Measurements from ENCODE around the gene AGBL4.

DNA sequence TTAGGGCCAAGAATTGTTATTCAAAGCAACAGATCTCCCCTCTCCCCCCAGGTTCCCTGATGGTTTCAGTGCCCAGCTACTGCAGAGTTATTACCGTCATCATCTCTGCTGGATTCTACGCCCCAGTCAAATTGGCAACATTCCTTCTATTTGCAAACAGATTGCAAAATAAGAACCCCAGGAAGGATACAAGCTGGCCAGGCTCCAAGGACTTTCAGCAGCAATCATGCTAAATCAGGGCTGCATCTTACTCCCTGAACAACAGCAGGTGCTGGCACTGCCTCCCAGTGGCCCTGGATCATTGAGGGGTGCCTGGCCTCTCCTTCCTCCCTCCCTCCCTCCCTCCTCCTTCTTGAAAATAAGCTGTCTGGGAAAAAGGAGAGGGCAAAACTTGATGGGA, 725.5 kb downstream of the AGBL4 start:
- no peak for TF ChIP-seq TAF1 (IDR thresholded peaks at IDR 0.05; ENCODE audit: borderline replicate concordance, insufficient read depth, low read length)
- no peak for TF ChIP-seq POLR2AphosphoS5 (IDR thresholded peaks at IDR 0.05; ENCODE audit: low read depth, low read length)
- TF ChIP-seq SIN3A (IDR thresholded peaks at IDR 0.05; ENCODE audit: borderline replicate concordance, insufficient read depth, low read length) = no peak
